ENCODE results near the gene UBE2I.

DNA sequence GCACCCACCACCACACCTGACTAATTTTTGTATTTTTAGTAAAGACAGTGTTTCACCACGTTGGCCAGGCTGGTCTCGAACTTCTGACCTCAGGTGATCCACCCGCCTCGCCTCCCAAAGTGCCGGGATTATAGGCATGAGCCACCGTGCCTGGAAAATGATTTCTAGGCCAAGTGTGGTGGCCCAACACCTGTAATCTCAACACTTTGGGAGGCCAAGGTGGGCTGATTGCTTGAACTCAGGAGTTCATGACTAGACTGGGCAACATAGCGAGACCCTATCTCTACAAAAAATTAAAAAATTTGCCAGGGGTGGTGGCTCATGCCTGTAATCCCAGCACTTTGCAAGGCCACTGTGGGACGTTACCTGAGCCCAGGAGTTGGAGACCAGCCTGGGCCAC lies 13.0 kb downstream of the UBE2I start:
- TF ChIP-seq, protein P1, sequence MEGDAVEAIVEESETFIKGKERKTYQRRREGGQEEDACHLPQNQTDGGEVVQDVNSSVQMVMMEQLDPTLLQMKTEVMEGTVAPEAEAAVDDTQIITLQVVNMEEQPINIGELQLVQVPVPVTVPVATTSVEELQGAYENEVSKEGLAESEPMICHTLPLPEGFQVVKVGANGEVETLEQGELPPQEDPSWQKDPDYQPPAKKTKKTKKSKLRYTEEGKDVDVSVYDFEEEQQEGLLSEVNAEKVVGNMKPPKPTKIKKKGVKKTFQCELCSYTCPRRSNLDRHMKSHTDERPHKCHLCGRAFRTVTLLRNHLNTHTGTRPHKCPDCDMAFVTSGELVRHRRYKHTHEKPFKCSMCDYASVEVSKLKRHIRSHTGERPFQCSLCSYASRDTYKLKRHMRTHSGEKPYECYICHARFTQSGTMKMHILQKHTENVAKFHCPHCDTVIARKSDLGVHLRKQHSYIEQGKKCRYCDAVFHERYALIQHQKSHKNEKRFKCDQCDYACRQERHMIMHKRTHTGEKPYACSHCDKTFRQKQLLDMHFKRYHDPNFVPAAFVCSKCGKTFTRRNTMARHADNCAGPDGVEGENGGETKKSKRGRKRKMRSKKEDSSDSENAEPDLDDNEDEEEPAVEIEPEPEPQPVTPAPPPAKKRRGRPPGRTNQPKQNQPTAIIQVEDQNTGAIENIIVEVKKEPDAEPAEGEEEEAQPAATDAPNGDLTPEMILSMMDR (IDR thresholded peaks at IDR 0.05): no peak
- no peak for TF ChIP-seq EP300 (IDR thresholded peaks at IDR 0.05)
